GM23338 (cell line): ENCODE results near the gene EPG5. TPM values are rescaled to one million over a fixed set of nuclear protein-coding genes. Genes with fewer than 3 reads are reported as not detected.

Experiments
- ATAC-seq: fragments of 200-7000 bp; cut with Tn5 transposase; 3 replicates; pipeline ENCODE4 v1.9.1; 2020
- DNase-seq: peaks from one replicate; pipeline ENCODE4 v3.0.0-alpha.2; 2015; ENCODE audit warnings: low spot score
- H2AFZ ChIP-seq: fragments of 200-600 bp; sonication (generic); 2 replicates; pipeline ENCODE4 v1.8.0; 2016; ENCODE audit warnings: antibody characterized with exemption, mild to moderate bottlenecking, moderate library complexity
- H3F3A ChIP-seq: fragments of 200-600 bp; sonication (generic); replicated peaks from 2 replicates; pipeline ENCODE4 v1.8.0; 2017; ENCODE audit warnings: antibody characterized with exemption, mixed run types, low read depth
- H3K27ac ChIP-seq: fragments of 200-600 bp; sonication (generic); 2 replicates; pipeline ENCODE4 v1.6.1; 2016; ENCODE audit warnings: low read depth
- H3K27me3 ChIP-seq: fragments of 200-600 bp; sonication (generic); 2 replicates; pipeline ENCODE4 v1.8.0; 2016; ENCODE audit warnings: mild to moderate bottlenecking, mixed run types, moderate library complexity; ENCODE audit not compliant: insufficient read depth
- H3K36me3 ChIP-seq: fragments of 200-600 bp; sonication (generic); 2 replicates; pipeline ENCODE4 v1.8.0; 2016; ENCODE audit warnings: mild to moderate bottlenecking; ENCODE audit not compliant: insufficient read depth
- H3K4me1 ChIP-seq: fragments of 200-600 bp; sonication (generic); 2 replicates; pipeline ENCODE4 v1.8.0; 2016; ENCODE audit warnings: mild to moderate bottlenecking, moderate library complexity; ENCODE audit not compliant: insufficient read depth
- H3K4me2 ChIP-seq: fragments of 200-600 bp; sonication (generic); 2 replicates; pipeline ENCODE4 v1.7.1; 2017; ENCODE audit warnings: mixed run types
- H3K4me3 ChIP-seq: fragments of 200-600 bp; sonication (generic); 2 replicates; pipeline ENCODE4 v1.6.1; 2016; ENCODE audit warnings: mixed run types
- H3K79me2 ChIP-seq: fragments of 200-600 bp; sonication (generic); replicated peaks from 2 replicates; pipeline ENCODE4 v1.8.0; 2017; ENCODE audit warnings: mild to moderate bottlenecking; ENCODE audit not compliant: insufficient read depth
- H3K9me2 ChIP-seq: fragments of 200-600 bp; sonication (generic); 2 replicates; pipeline ENCODE4 v1.8.0; 2017; ENCODE audit not compliant: insufficient read depth
- H4K20me1 ChIP-seq: fragments of 200-600 bp; sonication (generic); replicated peaks from 2 replicates; pipeline ENCODE4 v1.8.0; 2017; ENCODE audit warnings: mild to moderate bottlenecking; ENCODE audit not compliant: insufficient read depth
- H3K27ac Mint-ChIP-seq: 2 replicates; pipeline ENCODE4 v1.8.0; 2020; ENCODE audit warnings: inconsistent platforms, mild to moderate bottlenecking, moderate library complexity, mixed read lengths
- H3K27me3 Mint-ChIP-seq: 3 replicates; pipeline ENCODE4 v1.8.0; 2022; ENCODE audit warnings: low read depth, mild to moderate bottlenecking, moderate library complexity, mixed read lengths, inconsistent platforms; ENCODE audit not compliant: insufficient read depth, poor library complexity
- H3K36me3 Mint-ChIP-seq: 3 replicates; pipeline ENCODE4 v1.8.0; 2021; ENCODE audit warnings: low read depth, mild to moderate bottlenecking, inconsistent platforms, moderate library complexity, mixed read lengths
- H3K4me1 Mint-ChIP-seq: 3 replicates; pipeline ENCODE4 v1.8.0; 2020; ENCODE audit warnings: mild to moderate bottlenecking, inconsistent platforms, mixed read lengths
- H3K4me3 Mint-ChIP-seq: 3 replicates; pipeline ENCODE4 v1.8.0; 2021; ENCODE audit warnings: moderate library complexity, mild to moderate bottlenecking, inconsistent platforms, mixed read lengths
- H3K9me3 Mint-ChIP-seq: 3 replicates; pipeline ENCODE4 v1.8.0; 2020; ENCODE audit warnings: moderate library complexity, mild to moderate bottlenecking, inconsistent platforms, mixed read lengths
- CREB1 ChIP-seq: fragments of 250-450 bp; sonication (Bioruptor Pico); IDR thresholded peaks from 2 replicates; pipeline ENCODE4 v1.5.0; 2020; ENCODE audit warnings: low read depth, mild to moderate bottlenecking, moderate library complexity
- CTCF ChIP-seq, 2 experiments: fragments of 200-600 bp in 1 of 2; sonication (generic) in 1 of 2; conservative IDR thresholded peaks; 2 replicates each; pipeline versions ENCODE4 v1.5.1 to v1.6.1; 2016 to 2017; ENCODE audit warnings: antibody characterized with exemption in 2 of 2, low read depth in 2 of 2, mild to moderate bottlenecking in 2 of 2, moderate library complexity in 1 of 2
- EZH2 ChIP-seq: fragments of 200-600 bp; sonication (generic); IDR thresholded peaks from one replicate; pipeline ENCODE4 v1.8.0; 2017; ENCODE audit warnings: antibody characterized with exemption, mild to moderate bottlenecking, low read depth; ENCODE audit not compliant: unreplicated experiment
- EZH2phosphoT487 ChIP-seq: fragments of 200-600 bp; sonication (generic); IDR thresholded peaks from one replicate; pipeline ENCODE4 v1.8.1; 2018; ENCODE audit warnings: antibody characterized with exemption; ENCODE audit not compliant: unreplicated experiment
- JUNB ChIP-seq: IDR thresholded peaks from one replicate; pipeline ENCODE4 v1.6.1; 2016; ENCODE audit warnings: antibody characterized with exemption; ENCODE audit not compliant: unreplicated experiment
- NANOG ChIP-seq: IDR thresholded peaks from 2 replicates; pipeline ENCODE4 v1.6.1; 2016; ENCODE audit warnings: antibody characterized with exemption, borderline replicate concordance
- POLR2AphosphoS5 ChIP-seq: IDR thresholded peaks from 2 replicates; pipeline ENCODE4 v1.6.1; 2016; ENCODE audit warnings: antibody characterized with exemption, low read depth
- REST ChIP-seq: IDR thresholded peaks from one replicate; pipeline ENCODE4 v1.6.1; 2018; ENCODE audit warnings: antibody characterized with exemption; ENCODE audit not compliant: unreplicated experiment
- STAT1 ChIP-seq: IDR thresholded peaks from one replicate; pipeline ENCODE4 v1.6.1; 2016; ENCODE audit warnings: antibody characterized with exemption; ENCODE audit not compliant: unreplicated experiment
- ZNF114 ChIP-seq: fragments of 250-450 bp; sonication (Bioruptor Pico); IDR thresholded peaks from 2 replicates; pipeline ENCODE4 v1.5.0; 2020; ENCODE audit warnings: mild to moderate bottlenecking, moderate library complexity
- ZNF331 ChIP-seq: fragments of 250-450 bp; sonication (Bioruptor Pico); IDR thresholded peaks from 2 replicates; pipeline ENCODE4 v1.5.0; 2020; ENCODE audit warnings: low read depth, mild to moderate bottlenecking, moderate library complexity
- polyA plus RNA-seq: library from polyadenylated mRNA; unstranded; fragments of >200 nt; fragmentation: Nextera tagmentation; extraction: Ambion mirVana; gene quantifications from 2 replicates; pipeline ENCODE4 v1.2.1, GENCODE V29; 2016
- total RNA-seq: library from RNA; depleted of rRNA; stranded (reverse); fragments of >200 nt; shearing (Covaris generic); gene quantifications from 2 replicates; pipeline ENCODE4 v1.2.3, GENCODE V29; 2014
- TF ChIP-seq, protein P1 (sequence below): IDR thresholded peaks from 2 replicates; pipeline ENCODE4 v1.6.1; 2016; ENCODE audit warnings: antibody characterized with exemption
- TF ChIP-seq, protein P2 (sequence below): fragments of 250-450 bp; sonication (Bioruptor Pico); IDR thresholded peaks from 2 replicates; pipeline ENCODE4 v1.5.0; 2020; ENCODE audit warnings: mild to moderate bottlenecking, moderate library complexity

EPG5 gene
- total and polyA plus RNA-seq, 2 experiments from 2014 or later, result 4.1 to 29.2 TPM

DNA sequence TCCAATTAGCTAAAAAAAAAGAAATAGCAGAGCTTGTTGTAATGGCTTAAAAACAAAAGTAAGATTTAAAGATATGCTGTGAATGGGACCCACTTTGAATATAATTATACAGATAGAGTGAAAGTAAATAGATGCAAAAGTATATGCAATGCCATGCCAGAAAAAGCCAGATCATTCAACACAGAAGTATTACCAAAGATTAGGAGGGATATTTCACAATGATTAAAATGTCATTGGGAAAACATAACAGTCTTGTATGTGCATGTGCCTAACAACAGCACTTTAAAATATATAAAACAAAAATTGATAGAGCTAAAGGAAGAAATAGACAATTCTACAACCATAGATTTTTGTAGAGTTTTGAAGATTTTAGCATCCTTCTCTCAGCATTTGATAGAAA is 161.6 kb downstream of the EPG5 start:
- Mint-ChIP-seq H3K27ac (no peak overlapping the region), H3K4me1 (peaks cover 16% of the 10 kb centered on the region), H3K4me3 (no peak overlapping the region), H3K36me3 (peaks cover 39% of the 10 kb centered on the region), H3K9me3 (peaks cover 43% of the 10 kb centered on the region), H3K27me3 (peaks cover 9% of the 10 kb centered on the region)
- no peaks in the 10 kb centered on the region; the same call in 1 of the 2 replicates for H3K4me1 ChIP-seq
- no peak overlapping the region for H3K4me2 ChIP-seq
- no peaks in the 10 kb centered on the region for H3K36me3 ChIP-seq
- DNase-seq (no peak), ATAC-seq (no peak)
- no peak overlapping the region for H3K4me3 ChIP-seq
- H3K27me3 ChIP-seq, result no peaks in the 10 kb centered on the region
- no peaks in the 10 kb centered on the region for H3K79me2 ChIP-seq
- no peaks in the 10 kb centered on the region for H4K20me1 ChIP-seq
- no peak overlapping the region for H2AFZ ChIP-seq
- no peaks in the 10 kb centered on the region for H3F3A ChIP-seq
- TF ChIP-seq JUNB, result no peak
- TF ChIP-seq POLR2AphosphoS5, result no peak
- no peak for TF ChIP-seq ZNF331
- TF ChIP-seq, protein P1, sequence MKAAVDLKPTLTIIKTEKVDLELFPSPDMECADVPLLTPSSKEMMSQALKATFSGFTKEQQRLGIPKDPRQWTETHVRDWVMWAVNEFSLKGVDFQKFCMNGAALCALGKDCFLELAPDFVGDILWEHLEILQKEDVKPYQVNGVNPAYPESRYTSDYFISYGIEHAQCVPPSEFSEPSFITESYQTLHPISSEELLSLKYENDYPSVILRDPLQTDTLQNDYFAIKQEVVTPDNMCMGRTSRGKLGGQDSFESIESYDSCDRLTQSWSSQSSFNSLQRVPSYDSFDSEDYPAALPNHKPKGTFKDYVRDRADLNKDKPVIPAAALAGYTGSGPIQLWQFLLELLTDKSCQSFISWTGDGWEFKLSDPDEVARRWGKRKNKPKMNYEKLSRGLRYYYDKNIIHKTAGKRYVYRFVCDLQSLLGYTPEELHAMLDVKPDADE, result no peak
- TF ChIP-seq REST, result no peak
- no peak for TF ChIP-seq CREB1
- TF ChIP-seq ZNF114 (CRISPR knock-in tag), result no peak
- no peak for TF ChIP-seq EZH2
- TF ChIP-seq STAT1, result no peak
- no peak for TF ChIP-seq CTCF (conservative IDR thresholded peaks at IDR 0.05; ENCODE audit: low read depth in 2 of 2)
- TF ChIP-seq, protein P2, sequence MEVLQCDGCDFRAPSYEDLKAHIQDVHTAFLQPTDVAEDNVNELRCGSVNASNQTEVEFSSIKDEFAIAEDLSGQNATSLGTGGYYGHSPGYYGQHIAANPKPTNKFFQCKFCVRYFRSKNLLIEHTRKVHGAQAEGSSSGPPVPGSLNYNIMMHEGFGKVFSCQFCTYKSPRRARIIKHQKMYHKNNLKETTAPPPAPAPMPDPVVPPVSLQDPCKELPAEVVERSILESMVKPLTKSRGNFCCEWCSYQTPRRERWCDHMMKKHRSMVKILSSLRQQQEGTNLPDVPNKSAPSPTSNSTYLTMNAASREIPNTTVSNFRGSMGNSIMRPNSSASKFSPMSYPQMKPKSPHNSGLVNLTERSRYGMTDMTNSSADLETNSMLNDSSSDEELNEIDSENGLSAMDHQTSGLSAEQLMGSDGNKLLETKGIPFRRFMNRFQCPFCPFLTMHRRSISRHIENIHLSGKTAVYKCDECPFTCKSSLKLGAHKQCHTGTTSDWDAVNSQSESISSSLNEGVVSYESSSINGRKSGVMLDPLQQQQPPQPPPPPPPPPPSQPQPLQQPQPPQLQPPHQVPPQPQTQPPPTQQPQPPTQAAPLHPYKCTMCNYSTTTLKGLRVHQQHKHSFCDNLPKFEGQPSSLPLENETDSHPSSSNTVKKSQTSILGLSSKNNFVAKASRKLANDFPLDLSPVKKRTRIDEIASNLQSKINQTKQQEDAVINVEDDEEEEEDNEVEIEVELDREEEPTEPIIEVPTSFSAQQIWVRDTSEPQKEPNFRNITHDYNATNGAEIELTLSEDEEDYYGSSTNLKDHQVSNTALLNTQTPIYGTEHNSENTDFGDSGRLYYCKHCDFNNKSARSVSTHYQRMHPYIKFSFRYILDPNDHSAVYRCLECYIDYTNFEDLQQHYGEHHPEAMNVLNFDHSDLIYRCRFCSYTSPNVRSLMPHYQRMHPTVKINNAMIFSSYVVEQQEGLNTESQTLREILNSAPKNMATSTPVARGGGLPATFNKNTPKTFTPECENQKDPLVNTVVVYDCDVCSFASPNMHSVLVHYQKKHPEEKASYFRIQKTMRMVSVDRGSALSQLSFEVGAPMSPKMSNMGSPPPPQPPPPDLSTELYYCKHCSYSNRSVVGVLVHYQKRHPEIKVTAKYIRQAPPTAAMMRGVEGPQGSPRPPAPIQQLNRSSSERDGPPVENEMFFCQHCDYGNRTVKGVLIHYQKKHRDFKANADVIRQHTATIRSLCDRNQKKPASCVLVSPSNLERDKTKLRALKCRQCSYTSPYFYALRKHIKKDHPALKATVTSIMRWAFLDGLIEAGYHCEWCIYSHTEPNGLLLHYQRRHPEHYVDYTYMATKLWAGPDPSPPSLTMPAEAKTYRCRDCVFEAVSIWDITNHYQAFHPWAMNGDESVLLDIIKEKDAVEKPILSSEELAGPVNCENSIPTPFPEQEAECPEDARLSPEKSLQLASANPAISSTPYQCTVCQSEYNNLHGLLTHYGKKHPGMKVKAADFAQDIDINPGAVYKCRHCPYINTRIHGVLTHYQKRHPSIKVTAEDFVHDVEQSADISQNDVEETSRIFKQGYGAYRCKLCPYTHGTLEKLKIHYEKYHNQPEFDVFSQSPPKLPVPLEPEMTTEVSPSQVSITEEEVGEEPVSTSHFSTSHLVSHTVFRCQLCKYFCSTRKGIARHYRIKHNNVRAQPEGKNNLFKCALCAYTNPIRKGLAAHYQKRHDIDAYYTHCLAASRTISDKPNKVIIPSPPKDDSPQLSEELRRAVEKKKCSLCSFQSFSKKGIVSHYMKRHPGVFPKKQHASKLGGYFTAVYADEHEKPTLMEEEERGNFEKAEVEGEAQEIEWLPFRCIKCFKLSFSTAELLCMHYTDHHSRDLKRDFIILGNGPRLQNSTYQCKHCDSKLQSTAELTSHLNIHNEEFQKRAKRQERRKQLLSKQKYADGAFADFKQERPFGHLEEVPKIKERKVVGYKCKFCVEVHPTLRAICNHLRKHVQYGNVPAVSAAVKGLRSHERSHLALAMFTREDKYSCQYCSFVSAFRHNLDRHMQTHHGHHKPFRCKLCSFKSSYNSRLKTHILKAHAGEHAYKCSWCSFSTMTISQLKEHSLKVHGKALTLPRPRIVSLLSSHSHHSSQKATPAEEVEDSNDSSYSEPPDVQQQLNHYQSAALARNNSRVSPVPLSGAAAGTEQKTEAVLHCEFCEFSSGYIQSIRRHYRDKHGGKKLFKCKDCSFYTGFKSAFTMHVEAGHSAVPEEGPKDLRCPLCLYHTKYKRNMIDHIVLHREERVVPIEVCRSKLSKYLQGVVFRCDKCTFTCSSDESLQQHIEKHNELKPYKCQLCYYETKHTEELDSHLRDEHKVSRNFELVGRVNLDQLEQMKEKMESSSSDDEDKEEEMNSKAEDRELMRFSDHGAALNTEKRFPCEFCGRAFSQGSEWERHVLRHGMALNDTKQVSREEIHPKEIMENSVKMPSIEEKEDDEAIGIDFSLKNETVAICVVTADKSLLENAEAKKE (CRISPR knock-in tag), result no peak
- no peak for TF ChIP-seq EZH2phosphoT487
- TF ChIP-seq NANOG, result no peak
- H3K27ac ChIP-seq, result no peak overlapping the region
- peaks cover 10% of the 10 kb centered on the region for H3K9me2 ChIP-seq
